ENCODE data around the gene OXLD1. TPM values are rescaled to one million over a fixed set of nuclear protein-coding genes. Genes with fewer than 3 reads are reported as not detected.
"Not testable (repeated sequence)": the region's sequence is repeated elsewhere in the genome, so short reads cannot be mapped to it uniquely, and the experiment has no call there.

Gene OXLD1
- total RNA-seq, 2 donors from 2014 or later, result 18.0 to 21.2 TPM

GRCh38 chr17:81636505-81637288, 29.7 kb downstream of the OXLD1 start, which contains the start of the genes NPLOC4 and TSPAN10:
Gene NPLOC4 (minus strand): TSS chr17:81637112. CDS start chr17:81636930, 182 bp downstream.
Gene TSPAN10 (plus strand): TSS chr17:81637196. CDS start chr17:81642413, 5,217 bp downstream.
- intact Hi-C loops (cut with DNase I), result loop anchor here in 1 of 2 donors (1.0 to 5.0 kb wide), 2 partner anchors 25 to 1664 kb away; no protein-coding TSS in a partner anchor
- DNase-seq (ENCODE audit: low spot score), result peak; percentile 96

GRCh38 chr17:81635973-81636504, 30.4 kb downstream of the OXLD1 start:
- intact Hi-C loops (cut with DNase I), result loop anchor here in 1 of 2 donors (1.0 to 5.0 kb wide), 2 partner anchors 25 to 1664 kb away; no protein-coding TSS in a partner anchor

GRCh38 chr17:81635431-81635830, 31.0 kb downstream of the OXLD1 start:
- intact Hi-C loops (cut with DNase I), result loop anchor here in 1 of 2 donors (5.0 kb wide), 1 partner anchor 1663 kb away; no protein-coding TSS in a partner anchor

More at GRCh38 chr17:81635973-81636504, 30.4 kb downstream of the OXLD1 start:
- DNase-seq (ENCODE audit: low spot score), result no peak

GRCh38 chr17:81631482-81631881, 34.9 kb downstream of the OXLD1 start:
- DNase-seq (ENCODE audit: low spot score), result no peak
- intact Hi-C loops (cut with DNase I), result no loop called here

More at GRCh38 chr17:81635431-81635830, 31.0 kb downstream of the OXLD1 start:
- no peak for DNase-seq (ENCODE audit: low spot score)

- intact Hi-C loops (cut with DNase I), result no loop called here
- no peak for DNase-seq (ENCODE audit: low spot score)
Observed at GRCh38 chr17:81630274-81630673, 36.1 kb downstream of the OXLD1 start.

- no peak for DNase-seq (ENCODE audit: low spot score)
- intact Hi-C loops (cut with DNase I), result no loop called here
Observed at GRCh38 chr17:81621494-81622130, 44.8 kb downstream of the OXLD1 start.

GRCh38 chr17:81618307-81618706, 48.1 kb downstream of the OXLD1 start:
- DNase-seq (ENCODE audit: low spot score); intact Hi-C loops (cut with DNase I): not testable (repeated sequence)

GRCh38 chr17:81616877-81617276, 49.5 kb downstream of the OXLD1 start:
- no peak for DNase-seq (ENCODE audit: low spot score)
- intact Hi-C loops (cut with DNase I), result no loop called here

GRCh38 chr17:81615401-81615930, 50.9 kb downstream of the OXLD1 start:
- no peak for DNase-seq (ENCODE audit: low spot score)

More at GRCh38 chr17:81615401-81615930, 50.9 kb downstream of the OXLD1 start:
- intact Hi-C loops (cut with DNase I), result no loop called here

Small RNA genes lying within 50 kb of the gene (microRNA-seq; reads per million reads assigned to microRNA genes)
- 0.32 to 0.52 reads per million in 2 donors for gene MIR6786 (ENCODE audit: borderline microRNAs expressed in 2 of 2)

Other genes starting within 250 kb of the OXLD1 start
- gene ACTG1, start 153.8 kb downstream of the OXLD1 start, total RNA-seq, result 1,000 to 10,000 TPM; 1,410 to 1,809 TPM
- 1 to 10 TPM; 1.6 to 2.0 TPM for gene FSCN2, start 138.2 kb downstream of the OXLD1 start, total RNA-seq
- gene FAAP100, start 114.3 kb downstream of the OXLD1 start, total RNA-seq, result 10 to 100 TPM; 18.9 TPM
- 10 to 100 TPM; 77.7 to 87.3 TPM for gene NPLOC4, start 29.5 kb downstream of the OXLD1 start, total RNA-seq
- under 1 TPM; 0.14 to 0.51 TPM for gene TSPAN10, start 29.4 kb downstream of the OXLD1 start, total RNA-seq
- not detected for gene PDE6G, start 10.1 kb downstream of the OXLD1 start, total RNA-seq
- 1 to 10 TPM; 8.5 to 9.9 TPM for gene CCDC137, start 132 bp upstream of the OXLD1 start, total RNA-seq
- gene ARL16, start 17.2 kb upstream of the OXLD1 start, total RNA-seq, result 10 to 100 TPM; 20.0 to 26.7 TPM
- gene HGS, start 17.4 kb upstream of the OXLD1 start, total RNA-seq, result 10 to 100 TPM; 81.6 to 90.7 TPM
- 10 to 100 TPM; 31.8 to 36.8 TPM for gene MRPL12, start 36.8 kb upstream of the OXLD1 start, total RNA-seq
- gene SLC25A10, start 45.7 kb upstream of the OXLD1 start, total RNA-seq, result 1 to 10 TPM; 1.9 to 2.3 TPM
- gene GCGR, start 137.5 kb upstream of the OXLD1 start, total RNA-seq, result not detected
- gene MCRIP1, start 166.7 kb upstream of the OXLD1 start, total RNA-seq, result 100 to 1,000 TPM in 1 of 2 donors, 10 to 100 TPM in 1; 97.6 to 101 TPM
- gene PPP1R27, start 168.4 kb upstream of the OXLD1 start, total RNA-seq, result not detected
- 100 to 1,000 TPM; 339 to 482 TPM for gene P4HB, start 193.9 kb upstream of the OXLD1 start, total RNA-seq
- 100 to 1,000 TPM; 375 to 421 TPM for gene ARHGDIA, start 204.7 kb upstream of the OXLD1 start, total RNA-seq
- gene ALYREF, start 225.0 kb upstream of the OXLD1 start, total RNA-seq, result 10 to 100 TPM; 34.3 to 36.3 TPM
- 10 to 100 TPM; 73.3 to 84.8 TPM for gene ANAPC11, start 225.1 kb upstream of the OXLD1 start, total RNA-seq
- under 1 TPM; 0.29 to 0.46 TPM for gene NPB, start 235.6 kb upstream of the OXLD1 start, total RNA-seq
- gene PCYT2, start 244.8 kb upstream of the OXLD1 start, total RNA-seq, result 10 to 100 TPM in 1 of 2 donors, 1 to 10 TPM in 1; 8.7 to 14.9 TPM

Measured in posterior vena cava (tissue), 2 donors.